SIG-M5 (cell line): Measurements from ENCODE around the gene SLC1A4.
"Not testable (repeated sequence)": the region's sequence is repeated elsewhere in the genome, so short reads cannot be mapped to it uniquely, and the experiment has no call there.

Source experiments
- DNase-seq: peaks from one replicate; lab custom pipeline; 2025; lab: John Stamatoyannopoulos, UW

SLC1A4 gene

GRCh38 chr2:65026704-65027464, 37.7 kb downstream of the SLC1A4 start:
- no peak for DNase-seq

GRCh38 chr2:65027616-65028244, 38.5 kb downstream of the SLC1A4 start:
- DNase-seq = no peak

GRCh38 chr2:65030476-65031332, 41.5 kb downstream of the SLC1A4 start:
- no peak for DNase-seq

- DNase-seq = peak; percentile 64
Measured at GRCh38 chr2:65031341-65032018, 42.3 kb downstream of the SLC1A4 start.

- DNase-seq = no peak
Measured at GRCh38 chr2:65032019-65032975, 43.1 kb downstream of the SLC1A4 start.

- DNase-seq = no peak
Measured at GRCh38 chr2:65033178-65033577, 44.0 kb downstream of the SLC1A4 start.

GRCh38 chr2:65033667-65034066, 44.5 kb downstream of the SLC1A4 start:
- not testable (repeated sequence) for DNase-seq

- no peak for DNase-seq
Measured at GRCh38 chr2:65035351-65035943, 46.2 kb downstream of the SLC1A4 start.

GRCh38 chr2:65037178-65037577, 48.0 kb downstream of the SLC1A4 start:
- DNase-seq = no peak

- DNase-seq = no peak
Measured at GRCh38 chr2:65039640-65040039, 50.4 kb downstream of the SLC1A4 start.

- no peak for DNase-seq
Measured at GRCh38 chr2:65040400-65041261, 51.4 kb downstream of the SLC1A4 start.

GRCh38 chr2:65043001-65043400, 53.8 kb downstream of the SLC1A4 start:
- DNase-seq = no peak

GRCh38 chr2:65044097-65044735, 55.0 kb downstream of the SLC1A4 start:
- no peak for DNase-seq

GRCh38 chr2:65045651-65046050, 56.5 kb downstream of the SLC1A4 start:
- DNase-seq = no peak

GRCh38 chr2:65046633-65047407, 57.6 kb downstream of the SLC1A4 start:
- no peak for DNase-seq

- no peak for DNase-seq
Measured at GRCh38 chr2:65049010-65049639, 59.9 kb downstream of the SLC1A4 start.

GRCh38 chr2:65050931-65051330, 61.7 kb downstream of the SLC1A4 start:
- DNase-seq = no peak

- DNase-seq = peak; percentile 60
Measured at GRCh38 chr2:65053199-65053598, 64.0 kb downstream of the SLC1A4 start.
